SKM-1 treated with dmso at 0.1 percent for 144 hours (cell line): ENCODE data around the gene IL19.
"Not testable (repeated sequence)": the region's sequence is repeated elsewhere in the genome, so short reads cannot be mapped to it uniquely, and the experiment has no call there.

Source experiments
- DNase-seq: peaks from one replicate; lab custom pipeline; 2025; ENCODE audit not compliant: unreplicated experiment; lab: John Stamatoyannopoulos, UW

Gene IL19

GRCh38 chr1:206772243-206772937 lies 1.8 kb downstream of the IL19 start, which contains the start of gene IL10:
Gene IL10 (minus strand): TSS chr1:206772494. CDS start chr1:206772435, 59 bp downstream.
- peak; percentile 67 for DNase-seq

- peak; percentile 38 for DNase-seq
Observed at GRCh38 chr1:206774093-206774492, 3.5 kb downstream of the IL19 start.

- DNase-seq: no peak
Observed at GRCh38 chr1:206776229-206776628, 5.7 kb downstream of the IL19 start.

DNA sequence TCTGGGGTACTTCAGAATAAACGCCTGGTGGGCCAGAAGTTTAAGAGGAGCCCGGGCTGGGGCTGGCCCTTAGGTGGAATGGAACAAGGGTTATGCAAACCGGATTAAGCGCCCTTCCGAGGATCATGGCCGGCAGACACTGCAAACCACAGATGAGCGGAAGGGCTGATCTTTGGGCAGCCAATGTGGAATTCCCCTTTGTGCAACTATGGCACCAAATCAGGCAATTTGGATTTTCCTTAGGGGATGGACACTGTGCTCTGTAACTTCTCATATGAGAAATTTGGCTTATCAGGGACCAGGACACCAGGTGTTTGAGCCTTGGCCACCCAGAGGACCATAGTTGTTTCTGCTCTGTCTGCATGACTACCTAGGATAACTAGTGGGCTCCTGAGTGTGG lies 7.5 kb downstream of the IL19 start:
- no peak for DNase-seq

DNA sequence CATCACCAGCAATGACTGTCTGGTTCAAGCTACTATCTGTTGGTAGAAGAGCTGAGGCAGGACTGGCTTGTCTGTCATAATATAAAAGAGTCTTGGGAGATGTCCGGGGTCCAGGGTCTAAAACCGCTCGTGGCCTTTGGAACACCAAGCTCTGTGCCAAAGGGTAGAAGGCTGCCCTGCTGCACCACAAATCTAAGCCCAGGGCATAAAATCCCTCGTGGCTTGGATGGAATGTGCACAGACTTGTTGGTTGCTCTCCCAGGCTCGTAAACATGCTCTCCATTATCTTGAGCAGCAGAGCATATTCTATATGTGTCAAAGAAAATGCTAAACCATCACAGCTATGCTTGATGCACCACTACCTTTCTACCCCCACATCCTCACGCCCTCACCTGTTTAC lies 8.3 kb downstream of the IL19 start:
- not testable (repeated sequence) for DNase-seq

GRCh38 chr1:206779638-206780037 lies 9.1 kb downstream of the IL19 start:
- peak; percentile 68 for DNase-seq

DNA sequence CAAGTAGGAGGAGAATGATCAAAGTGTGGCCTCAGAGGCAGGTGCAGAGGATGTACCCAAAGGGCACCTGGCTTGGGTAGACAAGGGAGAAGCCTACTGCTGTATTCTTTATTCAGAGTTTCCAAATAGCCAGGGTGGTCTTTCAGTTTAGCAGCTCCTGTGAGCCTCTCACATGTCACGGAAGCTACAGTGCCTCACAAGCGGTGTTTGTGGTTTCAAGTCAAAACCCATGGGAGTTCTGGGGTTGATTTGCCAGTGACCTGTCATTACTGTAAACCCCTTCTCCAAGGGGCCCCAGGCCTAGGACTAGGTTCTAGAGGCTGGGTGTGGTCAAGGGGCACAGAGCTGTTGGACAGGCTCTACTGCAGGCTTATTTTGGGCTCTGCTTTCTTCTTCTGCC lies 11.9 kb downstream of the IL19 start:
- DNase-seq: no peak

DNA sequence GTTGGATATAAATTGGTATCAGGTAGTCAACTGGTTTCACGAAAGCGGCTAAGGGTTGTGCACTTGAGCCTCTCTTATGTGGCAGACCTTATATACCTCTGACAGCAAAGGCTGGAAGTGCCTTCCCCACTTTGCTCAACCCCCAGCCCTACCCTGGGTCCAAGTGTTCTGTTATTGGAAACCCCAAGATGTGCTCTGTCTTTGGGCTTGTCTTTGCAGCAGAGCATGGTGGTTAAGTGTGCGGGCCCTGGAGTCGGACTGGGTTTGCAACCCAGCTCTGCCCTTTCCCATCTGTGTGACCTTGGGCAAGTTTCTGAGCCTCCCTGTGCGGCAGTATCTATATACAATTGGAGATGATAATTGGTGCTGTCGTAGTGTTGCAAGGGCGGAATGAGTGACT lies 12.9 kb downstream of the IL19 start:
- DNase-seq: no peak

GRCh38 chr1:206784471-206784903 lies 13.9 kb downstream of the IL19 start:
- DNase-seq: no peak

DNA sequence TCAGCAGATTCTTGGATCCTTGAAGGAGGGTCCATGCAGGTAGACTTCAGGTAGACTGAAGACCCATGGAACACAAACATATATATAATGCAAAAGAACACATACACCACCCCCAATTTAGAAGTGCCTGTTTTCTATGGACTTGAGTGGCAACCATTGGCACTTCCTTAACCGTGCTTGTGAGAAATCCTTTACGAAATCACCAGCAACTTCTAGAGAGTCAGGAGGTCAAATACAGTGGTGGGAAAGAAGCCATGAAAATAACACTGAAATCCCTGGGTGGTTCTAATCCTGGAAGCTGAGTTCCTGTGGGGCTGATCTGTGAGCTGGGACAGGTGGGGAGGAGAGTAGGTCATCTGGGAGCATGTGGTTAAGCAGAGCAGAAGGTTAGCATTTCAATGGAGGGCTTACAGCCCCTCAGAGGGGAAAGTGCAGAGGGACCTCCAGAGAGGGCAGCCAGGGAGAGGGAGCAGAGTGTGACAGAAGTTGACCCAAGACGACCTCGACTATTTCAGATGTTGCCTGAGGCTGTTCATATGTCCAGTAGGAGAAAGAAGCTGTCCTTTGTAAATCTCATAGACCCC lies 14.7 kb downstream of the IL19 start:
- DNase-seq: peak; percentile 53

- no peak for DNase-seq
Observed at GRCh38 chr1:206786212-206786886, 15.8 kb downstream of the IL19 start.

GRCh38 chr1:206787891-206788290 lies 17.3 kb downstream of the IL19 start:
- DNase-seq: no peak

GRCh38 chr1:206788487-206789050 lies 18.0 kb downstream of the IL19 start:
- DNase-seq: no peak

- DNase-seq: no peak
Observed at GRCh38 chr1:206790502-206791250, 20.1 kb downstream of the IL19 start.

DNA sequence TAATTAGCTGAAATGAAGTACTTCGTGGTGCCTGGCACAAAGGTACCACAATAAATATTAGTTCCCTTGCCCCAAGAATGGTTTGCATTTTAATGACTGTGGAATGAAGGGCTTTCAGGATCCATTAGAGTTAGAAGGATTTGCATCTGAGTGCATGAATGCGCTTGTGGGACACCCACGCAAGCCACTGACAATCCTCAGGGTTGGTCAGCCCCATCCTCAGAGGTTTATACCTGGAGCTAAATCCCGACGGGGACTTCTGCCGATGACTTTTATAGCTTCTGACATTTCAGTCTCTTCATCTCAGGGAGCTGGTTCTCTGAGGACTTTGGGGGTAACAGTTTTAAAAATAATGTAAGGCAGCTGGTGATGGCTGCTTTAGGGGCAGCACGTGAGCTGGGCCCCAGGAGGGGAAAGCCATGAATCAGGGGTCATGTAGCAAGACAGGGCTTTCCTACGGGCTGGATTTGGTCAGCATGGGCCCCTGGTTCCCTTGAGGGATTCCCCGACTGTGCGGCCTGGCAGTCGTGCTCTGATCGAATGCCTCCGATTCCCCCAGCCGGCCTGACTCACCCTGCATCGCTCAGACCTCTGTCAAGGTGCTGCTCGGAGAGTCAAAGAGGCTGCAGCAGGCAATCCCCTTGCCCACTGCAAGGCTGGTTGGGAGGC lies 22.5 kb downstream of the IL19 start:
- DNase-seq: no peak

DNA sequence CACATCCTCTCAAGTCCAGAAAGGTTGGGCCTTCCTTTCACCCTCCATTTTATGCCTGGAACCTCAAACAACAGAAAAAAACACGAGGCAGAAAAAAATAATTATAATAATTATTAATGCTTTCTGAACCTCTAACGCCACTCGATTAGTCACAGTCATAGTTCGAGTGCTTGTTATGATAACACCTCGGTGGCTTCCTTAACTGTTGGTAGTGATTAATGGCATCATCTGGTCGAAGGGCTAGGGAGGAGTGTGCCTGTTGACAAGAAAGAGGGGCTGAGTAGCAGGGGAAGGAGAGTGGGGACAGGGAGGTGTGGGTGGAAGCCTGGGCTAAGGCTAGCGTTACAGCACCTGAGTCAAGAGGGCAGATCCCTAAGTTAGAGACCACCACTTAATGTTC lies 23.0 kb downstream of the IL19 start:
- no peak for DNase-seq

DNA sequence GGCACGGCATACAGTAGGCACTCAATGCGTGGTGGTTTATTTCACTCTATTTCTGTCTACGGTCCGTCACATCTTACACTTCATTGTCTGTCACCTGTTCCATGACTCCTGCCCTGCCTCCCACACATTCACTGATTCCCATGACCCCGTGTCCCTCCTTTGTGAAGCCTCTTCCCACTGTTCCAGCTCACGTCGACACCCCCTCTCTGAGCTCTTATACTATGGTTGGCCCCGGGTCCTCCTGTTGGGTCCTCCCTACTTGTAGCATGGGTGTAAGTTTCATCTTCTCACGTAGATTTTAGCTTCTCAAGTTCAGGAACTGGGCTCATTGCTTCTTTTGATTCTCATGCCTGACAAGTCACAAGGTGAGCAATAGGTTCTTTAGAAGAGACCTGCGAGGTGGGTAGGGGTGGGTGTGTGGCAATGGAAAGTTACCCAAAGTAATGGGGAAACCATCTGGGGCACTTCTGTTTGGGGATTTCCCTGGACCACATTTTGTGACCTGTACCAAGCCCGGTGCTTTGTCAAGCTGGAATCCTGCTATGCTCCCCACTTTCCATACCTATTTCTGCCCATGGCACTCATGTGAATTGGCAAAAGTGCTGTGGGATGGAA lies 23.8 kb downstream of the IL19 start:
- no peak for DNase-seq

DNA sequence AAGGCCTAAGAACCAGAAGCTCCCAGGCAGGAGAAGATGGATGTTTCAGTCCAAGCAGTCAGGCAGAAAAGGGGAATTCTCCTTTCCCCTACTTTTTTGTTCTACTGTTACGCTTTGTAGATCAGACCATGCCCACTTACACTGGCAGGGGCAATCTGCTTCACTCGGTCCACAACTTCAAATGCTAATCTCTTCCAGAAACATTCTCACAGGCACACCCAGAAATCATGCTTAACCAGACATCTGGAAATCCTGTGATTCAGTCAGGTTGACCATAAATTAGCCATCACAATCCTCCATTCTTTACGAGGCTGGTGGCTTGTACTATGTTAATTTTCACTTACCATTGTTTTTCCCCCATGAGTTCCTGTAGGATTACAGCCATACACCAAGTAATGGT lies 25.5 kb downstream of the IL19 start:
- DNase-seq: no peak

DNA sequence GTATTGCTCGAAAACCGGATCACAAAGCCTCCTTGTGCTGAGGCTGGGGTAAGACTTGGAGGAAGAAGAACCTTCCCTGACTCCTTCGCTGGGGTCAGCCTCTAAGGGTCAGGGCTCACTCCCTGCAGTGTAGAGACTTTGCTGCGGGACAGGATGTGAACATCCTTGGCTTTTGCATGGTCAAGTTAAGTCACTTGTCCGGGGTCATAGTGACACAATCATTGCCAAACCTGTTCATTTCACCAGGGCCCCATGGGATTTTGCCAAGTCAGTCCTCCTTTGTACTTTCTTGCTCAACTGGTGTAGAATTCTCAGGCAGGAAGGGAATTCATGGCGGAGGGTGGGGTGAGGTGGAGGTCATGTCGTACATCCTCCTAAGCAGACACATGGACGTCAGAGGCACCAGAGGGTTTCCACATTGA lies 26.4 kb downstream of the IL19 start:
- DNase-seq: peak; percentile 50
